Measurements from ENCODE around the gene EXTL2. TPM values are rescaled to one million over a fixed set of nuclear protein-coding genes. Genes with fewer than 3 reads are reported as not detected.
A peak's percentile ranks its signal among the peaks of the same experiment; 100 is the strongest.

Gene EXTL2
- polyA plus RNA-seq, 1 donor (not counting 4 experiments of a cell fraction or from before 2014, with no cell fraction given) = 20.2 TPM

DNA sequence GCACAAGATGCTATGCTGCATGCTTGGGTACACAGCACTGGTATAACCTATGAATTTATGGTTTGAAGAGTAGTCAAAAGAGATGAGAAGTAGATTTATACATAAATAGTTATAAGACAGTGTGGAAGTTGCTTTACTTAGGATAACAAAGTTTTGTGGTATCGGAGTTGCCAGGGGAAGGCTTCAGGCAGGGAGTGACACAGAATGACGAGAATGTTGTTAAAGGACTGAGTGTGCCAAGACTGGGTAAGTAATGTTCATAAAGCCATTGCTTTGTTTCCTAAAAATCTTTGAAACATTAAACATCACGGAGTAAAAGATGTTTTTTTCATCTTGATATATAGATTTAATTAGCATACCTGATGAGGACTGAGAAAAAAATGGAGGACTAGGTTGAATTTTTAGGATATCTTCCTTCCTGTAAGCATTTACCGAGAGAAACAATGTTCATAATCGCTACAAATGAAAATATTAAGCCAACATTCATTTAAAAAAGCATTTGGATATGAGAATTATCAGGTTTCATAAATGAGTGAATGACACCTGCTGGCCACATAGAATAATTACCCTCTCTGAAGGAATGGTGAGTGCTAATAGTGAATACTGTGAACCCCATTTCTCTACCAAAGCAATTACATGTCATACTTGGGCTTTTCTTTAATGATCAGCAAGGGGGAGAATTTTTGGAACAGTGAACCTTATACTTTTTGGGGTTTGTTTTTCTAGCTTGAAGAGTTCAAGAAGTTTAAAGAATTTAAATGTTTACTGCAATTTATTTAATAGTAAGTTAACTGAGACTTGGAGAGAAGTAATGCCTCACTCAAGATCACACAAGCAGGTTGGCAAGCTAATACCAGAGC, 28.4 kb downstream of the EXTL2 start:
- dilution Hi-C loops (cut with MboI; ENCODE audit: extremely low pct_ligation_motif_present, low sequenced_read_pairs) = loop anchor here (25.0 kb wide), 1 partner anchor 404 kb away; no protein-coding TSS in a partner anchor
- H3K4me3 ChIP-seq (ENCODE audit: control insufficient read depth in 2 of 3, extremely low read depth in 1 of 3, insufficient read depth in 2 of 3, low read depth in 1 of 3, low read length in 3 of 3) = no peak overlapping the region
- H3K36me3 ChIP-seq (ENCODE audit: control insufficient read depth in 2 of 2, extremely low read depth in 1 of 2, insufficient read depth in 2 of 2, low read length in 2 of 2) = no peaks in the 10 kb centered on the region
- DNase-seq (ENCODE audit: low read depth, low spot score) (no peak), FAIRE-seq (no peak)
- no peaks in the 10 kb centered on the region for H3K9me3 ChIP-seq (ENCODE audit: control insufficient read depth, low read depth, low read length)
- peak overlapping the region; percentile 51 for H2AFZ ChIP-seq (ENCODE audit: control insufficient read depth, low read length)
- H3K4me1 ChIP-seq (ENCODE audit: control insufficient read depth, extremely low read depth, insufficient read depth, low read length) = no peaks in the 10 kb centered on the region
- peak overlapping the region; percentile 11 for H3K4me2 ChIP-seq (ENCODE audit: control insufficient read depth, extremely low read depth, insufficient read depth, low read depth, low read length)
- no peaks in the 10 kb centered on the region for H3K9me1 ChIP-seq (ENCODE audit: control insufficient read depth, extremely low read depth, insufficient read depth, low read length)
- no peak overlapping the region for H3K27ac ChIP-seq (ENCODE audit: control insufficient read depth, insufficient read depth, low read length)
- no peaks in the 10 kb centered on the region for H3K27me3 ChIP-seq (ENCODE audit: control insufficient read depth, extremely low read depth, insufficient read depth, low read length)
- no peak overlapping the region for H3K9ac ChIP-seq (ENCODE audit: control insufficient read depth, extremely low read depth, insufficient read depth, low read length)
- no peaks in the 10 kb centered on the region for H3K79me2 ChIP-seq (ENCODE audit: control insufficient read depth, insufficient read depth, low read length)
- peak in 2 of 3 experiments; percentile 27 to 37 for TF ChIP-seq CTCF (optimal IDR thresholded peaks at IDR 0.05 in 1 of 3, IDR thresholded peaks at IDR 0.05 in 1 of 3, conservative IDR thresholded peaks at IDR 0.05 in 1 of 3; ENCODE audit: extremely low read depth in 1 of 3, insufficient read depth in 2 of 3, low read length in 3 of 3)
- no peak for TF ChIP-seq EZH2 (IDR thresholded peaks at IDR 0.05; ENCODE audit: low read length)
- no peaks in the 10 kb centered on the region for H4K20me1 ChIP-seq (ENCODE audit: control insufficient read depth, extremely low read depth, insufficient read depth, low read length)

GRCh38 chr1:100862591-100862990, 32.1 kb downstream of the EXTL2 start:
- H3K4me1 ChIP-seq (ENCODE audit: control insufficient read depth, extremely low read depth, insufficient read depth, low read length) = peaks cover 2% of the 10 kb centered on the region
- no peaks in the 10 kb centered on the region for H3K79me2 ChIP-seq (ENCODE audit: control insufficient read depth, insufficient read depth, low read length)
- no peaks in the 10 kb centered on the region for H3K9me3 ChIP-seq (ENCODE audit: control insufficient read depth, low read depth, low read length)
- DNase-seq (ENCODE audit: low read depth, low spot score) = no peak
- H3K27me3 ChIP-seq (ENCODE audit: control insufficient read depth, extremely low read depth, insufficient read depth, low read length) = no peaks in the 10 kb centered on the region
- H3K4me3 ChIP-seq (ENCODE audit: control insufficient read depth in 2 of 3, extremely low read depth in 1 of 3, insufficient read depth in 2 of 3, low read depth in 1 of 3, low read length in 3 of 3) = no peak overlapping the region
- no peak overlapping the region for H3K27ac ChIP-seq (ENCODE audit: control insufficient read depth, insufficient read depth, low read length)
- H4K20me1 ChIP-seq (ENCODE audit: control insufficient read depth, extremely low read depth, insufficient read depth, low read length) = no peaks in the 10 kb centered on the region
- no peaks in the 10 kb centered on the region for H3K9me1 ChIP-seq (ENCODE audit: control insufficient read depth, extremely low read depth, insufficient read depth, low read length)
- no peaks in the 10 kb centered on the region for H3K36me3 ChIP-seq (ENCODE audit: control insufficient read depth in 2 of 2, extremely low read depth in 1 of 2, insufficient read depth in 2 of 2, low read length in 2 of 2)
- no peak overlapping the region for H3K4me2 ChIP-seq (ENCODE audit: control insufficient read depth, extremely low read depth, insufficient read depth, low read depth, low read length)
- H2AFZ ChIP-seq (ENCODE audit: control insufficient read depth, low read length) = no peak overlapping the region
- FAIRE-seq = no peak
- dilution Hi-C loops (cut with MboI; ENCODE audit: extremely low pct_ligation_motif_present, low sequenced_read_pairs) = loop anchor here (25.0 kb wide), 1 partner anchor 400 kb away; no protein-coding TSS in a partner anchor
- H3K9ac ChIP-seq (ENCODE audit: control insufficient read depth, extremely low read depth, insufficient read depth, low read length) = no peak overlapping the region
- TF ChIP-seq CTCF (optimal IDR thresholded peaks at IDR 0.05 in 1 of 3, IDR thresholded peaks at IDR 0.05 in 1 of 3, conservative IDR thresholded peaks at IDR 0.05 in 1 of 3; ENCODE audit: extremely low read depth in 1 of 3, insufficient read depth in 2 of 3, low read length in 3 of 3) (no peak), EZH2 (IDR thresholded peaks at IDR 0.05; ENCODE audit: low read length) (no peak)
